CD4-positive, alpha-beta T cell treated with Interleukin-2 at 100 ng/mL for 4 hours (primary cell): Measurements from ENCODE around the gene UBE2QL1.

Source experiments
- DNase-seq: peaks from one replicate; pipeline ENCODE4 v3.0.0-alpha.2; 2020; ENCODE audit warnings: low spot score

The UBE2QL1 gene

DNA sequence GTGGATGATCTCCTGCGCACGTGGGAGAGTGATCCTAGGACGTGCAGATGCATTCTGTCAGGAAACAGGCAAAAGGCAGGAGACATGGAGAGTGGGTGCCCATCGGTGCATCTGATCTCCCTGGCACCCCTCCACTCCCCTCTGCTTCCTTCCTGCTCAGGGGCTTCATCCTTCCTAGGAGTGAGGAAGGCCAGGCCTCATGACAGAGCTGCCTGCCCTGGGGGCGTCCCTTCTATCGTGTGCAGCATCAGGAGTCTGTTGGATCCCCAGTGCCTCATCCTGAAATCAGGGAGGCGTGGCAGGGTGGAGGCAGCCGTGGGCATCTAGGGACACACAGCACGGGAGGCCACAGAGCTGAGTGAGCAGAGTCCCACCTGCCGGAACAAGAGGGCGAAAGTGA, 30.1 kb downstream of the UBE2QL1 start:
- DNase-seq, result no peak

DNA sequence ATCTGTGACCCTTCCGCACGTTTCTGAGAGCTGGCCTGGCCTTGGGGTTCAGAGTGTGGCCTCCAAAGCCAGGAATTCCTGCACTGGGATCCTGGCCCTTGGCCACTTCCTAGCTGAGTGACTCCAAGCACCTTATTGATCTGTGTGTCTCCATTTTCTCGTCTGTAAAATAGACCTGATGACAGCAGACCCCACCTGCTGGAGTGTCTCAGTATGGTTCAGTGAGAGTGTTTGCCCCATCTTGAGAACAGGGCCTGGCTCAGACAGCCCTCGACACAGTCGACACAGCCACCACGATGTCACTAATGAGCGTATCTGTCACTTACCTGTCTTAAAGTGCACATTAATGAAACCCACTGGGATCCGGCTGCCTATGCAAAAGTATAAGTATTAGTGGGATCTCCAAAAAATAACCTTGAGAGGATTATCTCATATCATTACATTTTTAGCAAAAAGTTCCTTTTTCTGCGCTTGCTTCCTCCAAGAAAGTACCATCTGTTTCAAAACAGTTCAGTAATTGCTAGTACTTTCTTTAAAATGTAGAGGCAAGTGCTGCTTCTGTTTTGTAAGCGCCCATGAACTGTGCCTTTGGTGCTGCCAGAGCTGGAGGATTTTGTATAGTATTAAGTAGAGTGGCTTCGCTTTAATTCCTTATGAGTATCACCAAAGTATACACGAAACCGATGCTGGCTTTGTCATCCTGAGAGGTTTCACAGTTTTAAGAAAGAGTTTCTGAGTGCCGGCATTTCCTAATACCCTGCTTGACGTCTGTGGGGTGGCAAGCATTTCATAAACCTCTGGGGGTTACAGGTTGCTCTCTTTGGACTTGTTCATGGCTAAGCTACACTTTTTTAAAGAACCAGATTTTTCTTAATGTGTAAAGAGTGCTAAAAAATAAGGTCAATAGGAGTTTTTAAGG, 31.7 kb downstream of the UBE2QL1 start:
- no peak for DNase-seq

DNA sequence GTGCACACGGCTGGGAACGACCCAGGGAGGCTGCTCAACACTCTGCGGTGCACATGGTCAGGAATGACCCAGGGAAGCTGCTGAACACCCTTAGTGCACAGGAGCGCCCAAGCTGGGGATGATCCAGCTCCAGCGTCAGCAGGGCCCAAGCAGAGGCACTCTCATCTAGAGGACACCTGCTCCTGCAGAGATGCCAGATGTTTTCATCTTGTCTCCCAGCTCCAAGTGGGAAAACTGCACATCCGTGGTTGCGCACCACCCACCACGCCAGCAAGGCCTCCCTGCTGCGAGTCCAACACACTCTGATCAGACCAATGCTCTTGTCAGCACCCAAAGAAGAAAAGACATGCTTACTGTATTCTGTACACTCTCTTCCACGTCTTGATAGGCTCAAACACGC, 34.1 kb downstream of the UBE2QL1 start:
- no peak for DNase-seq

DNA sequence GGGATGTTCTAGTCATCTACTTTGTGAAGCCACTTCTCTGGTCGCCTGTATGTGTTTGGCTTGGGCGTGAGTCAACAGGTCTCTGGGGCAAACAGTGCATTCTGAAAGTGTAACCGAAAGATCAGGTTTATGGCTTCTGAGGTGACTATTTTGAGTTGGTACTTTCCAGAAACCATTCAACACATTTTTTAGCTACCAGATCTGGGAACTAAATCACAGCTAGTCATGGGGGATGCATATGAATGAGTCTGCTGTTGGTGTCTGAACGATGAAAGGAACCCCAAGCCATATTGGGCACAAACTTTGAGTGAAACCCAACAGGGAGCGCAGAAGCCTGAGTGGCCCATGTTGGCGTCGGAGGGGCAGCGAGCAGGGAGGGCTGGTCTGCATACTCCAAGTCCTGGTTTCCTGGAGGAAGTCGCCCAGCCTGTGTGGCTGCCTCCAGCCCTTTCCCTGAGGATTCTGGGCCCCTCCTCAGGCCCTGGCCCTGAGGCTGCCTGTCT, 35.3 kb downstream of the UBE2QL1 start:
- DNase-seq, result no peak

DNA sequence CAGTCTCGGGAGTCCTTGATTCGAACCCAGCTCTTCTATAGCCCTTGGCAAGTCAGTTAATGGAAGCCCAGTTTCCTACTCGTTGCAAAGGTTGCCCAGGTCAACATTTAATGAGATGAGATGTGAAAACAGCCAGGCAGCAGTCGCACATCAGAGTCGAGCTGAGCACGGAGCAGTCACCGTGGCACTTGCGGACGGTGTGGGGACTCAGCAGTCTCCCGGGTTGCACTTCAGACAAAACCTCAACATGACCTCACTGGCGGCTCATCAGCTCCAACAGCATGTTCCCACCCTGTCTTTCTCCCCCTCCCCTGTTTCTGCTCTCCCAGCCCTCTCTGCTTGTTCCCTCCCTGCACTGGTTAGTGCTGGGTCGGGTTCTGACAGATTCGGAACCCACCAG, 35.8 kb downstream of the UBE2QL1 start:
- DNase-seq, result no peak

DNA sequence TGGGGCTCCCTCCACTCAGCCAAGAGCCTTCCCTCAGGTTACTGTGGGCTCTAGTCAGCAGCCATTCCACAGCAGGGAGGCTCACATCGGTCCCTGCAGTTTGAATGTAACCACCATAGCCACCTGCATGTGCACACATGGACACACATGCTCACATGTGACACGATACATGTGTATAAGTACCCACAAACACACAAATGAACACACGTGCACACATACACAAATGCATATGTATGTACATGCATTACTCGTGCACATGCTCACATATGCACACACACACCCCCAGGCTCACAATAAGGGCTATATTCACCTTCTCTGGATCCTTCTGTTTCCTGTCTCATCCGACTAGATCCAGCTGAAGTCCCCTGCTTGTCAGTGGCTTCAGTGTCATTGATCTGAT, 36.2 kb downstream of the UBE2QL1 start:
- no peak for DNase-seq

DNA sequence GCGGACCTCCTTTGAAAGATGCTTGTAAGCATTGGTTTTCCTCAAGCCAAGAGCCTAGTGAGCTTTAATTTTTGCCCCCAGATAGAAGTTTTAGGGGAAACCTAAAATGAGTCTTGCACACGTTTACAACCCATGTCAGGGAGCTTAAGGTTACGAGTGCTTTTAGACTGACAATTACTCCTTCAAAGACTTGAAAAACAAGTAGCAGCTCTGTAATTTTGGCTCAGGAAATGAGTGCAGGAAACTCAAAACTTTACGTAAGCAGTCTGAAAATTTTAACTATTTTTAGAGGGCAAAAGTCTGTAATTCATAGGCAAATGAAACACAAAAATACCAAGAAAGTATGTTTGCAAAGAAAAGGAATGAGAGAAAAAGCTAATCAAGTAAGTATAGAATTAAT, 36.8 kb downstream of the UBE2QL1 start:
- DNase-seq, result no peak

DNA sequence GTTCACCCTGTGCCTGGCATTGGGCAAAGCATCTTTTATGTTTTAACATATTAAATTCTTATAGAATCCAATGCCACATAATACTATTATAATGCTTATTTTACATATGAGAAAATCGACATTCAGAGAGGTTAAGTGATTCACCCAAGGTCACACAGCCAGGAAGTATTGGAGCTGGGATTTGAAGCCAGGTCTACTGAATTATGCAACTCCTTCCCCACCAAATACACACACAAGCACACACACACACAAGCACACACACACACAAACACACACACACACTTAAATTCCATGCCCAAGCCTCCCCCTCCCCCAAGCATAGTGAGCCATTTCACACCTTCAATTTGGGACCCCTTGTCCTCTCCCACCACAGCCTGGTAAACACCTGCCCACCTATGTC, 37.4 kb downstream of the UBE2QL1 start:
- no peak for DNase-seq

DNA sequence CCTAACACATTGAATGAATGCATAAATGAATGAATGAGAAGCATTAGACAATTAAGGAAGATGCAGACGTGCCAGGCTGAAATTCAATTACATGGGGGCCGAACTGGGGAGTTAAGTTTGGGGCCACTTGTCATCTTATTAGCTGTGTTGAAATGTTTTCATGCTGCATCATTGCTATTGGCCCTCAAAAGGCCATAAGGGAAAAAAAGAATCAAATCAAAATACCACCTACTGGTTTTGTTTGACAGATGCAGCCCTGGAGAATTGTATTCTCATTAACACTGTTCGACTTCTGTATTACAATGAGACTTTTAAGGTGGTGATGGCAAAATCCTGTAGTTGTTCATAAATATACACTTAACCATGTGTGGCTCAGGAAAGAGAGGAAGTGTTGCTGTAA, 38.4 kb downstream of the UBE2QL1 start:
- no peak for DNase-seq

DNA sequence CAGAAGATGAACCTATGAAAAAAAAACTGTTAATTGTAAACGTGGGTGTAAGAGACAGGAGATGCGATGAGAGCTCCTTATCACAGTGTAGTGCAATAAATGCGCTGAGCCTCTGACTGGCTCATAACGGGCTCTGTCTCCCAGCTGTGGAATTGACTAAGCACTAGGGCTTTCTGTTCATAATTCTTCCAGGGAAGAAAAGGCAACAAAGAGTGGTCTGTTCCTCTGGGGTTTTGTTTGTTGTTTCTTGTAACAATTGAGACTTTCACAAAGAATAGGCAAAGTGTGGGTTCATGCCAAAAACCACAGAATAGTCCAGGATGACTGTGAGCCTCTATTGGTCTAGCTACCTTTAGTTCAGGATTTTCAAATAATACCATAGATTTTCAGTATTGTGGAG, 39.4 kb downstream of the UBE2QL1 start:
- DNase-seq, result no peak

DNA sequence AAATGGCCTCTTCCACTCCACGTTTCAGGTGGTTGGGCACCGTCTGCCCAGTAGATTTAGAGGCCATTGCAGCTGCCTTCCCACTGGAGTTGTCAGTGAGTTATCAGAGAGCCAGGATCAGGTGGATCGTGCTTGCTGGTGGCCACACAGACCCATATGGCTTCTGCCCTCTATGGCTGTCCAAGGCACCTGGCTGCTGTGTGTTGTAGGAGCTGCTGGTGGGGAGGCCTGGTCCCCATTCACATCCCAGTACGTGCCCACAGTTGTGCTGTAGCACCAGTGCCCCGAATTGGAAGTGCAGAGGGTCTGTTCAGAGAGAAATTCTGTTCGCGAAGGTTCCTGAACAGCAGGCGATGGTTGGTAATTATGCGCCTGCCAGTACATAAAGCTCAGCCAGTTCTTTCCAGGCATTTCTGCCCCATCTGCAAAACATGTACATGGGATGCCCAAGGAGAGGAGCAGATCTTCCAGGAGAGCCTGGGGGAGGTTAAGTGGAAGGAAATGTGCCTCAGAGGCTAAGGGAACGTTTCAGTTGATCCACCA, 41.1 kb downstream of the UBE2QL1 start:
- no peak for DNase-seq

DNA sequence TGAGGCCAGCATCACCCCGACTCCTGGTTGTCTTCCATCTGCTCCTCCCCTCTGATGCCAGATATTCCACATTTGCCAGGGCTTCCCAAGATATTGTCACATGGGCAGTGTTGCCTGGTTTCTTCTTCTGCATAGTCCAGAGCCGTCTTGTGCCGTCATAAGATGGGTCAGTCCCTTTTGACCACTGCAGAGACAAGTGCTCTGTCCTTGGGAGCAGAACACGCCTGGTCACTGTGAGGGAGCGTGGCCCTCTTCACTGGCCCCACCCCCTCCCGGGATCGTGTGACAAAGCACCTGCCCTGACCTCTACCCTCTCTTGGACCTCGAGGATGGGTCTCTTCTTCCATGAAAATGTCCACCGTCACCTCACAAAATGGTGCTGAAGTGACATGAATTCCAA, 41.6 kb downstream of the UBE2QL1 start:
- no peak for DNase-seq

DNA sequence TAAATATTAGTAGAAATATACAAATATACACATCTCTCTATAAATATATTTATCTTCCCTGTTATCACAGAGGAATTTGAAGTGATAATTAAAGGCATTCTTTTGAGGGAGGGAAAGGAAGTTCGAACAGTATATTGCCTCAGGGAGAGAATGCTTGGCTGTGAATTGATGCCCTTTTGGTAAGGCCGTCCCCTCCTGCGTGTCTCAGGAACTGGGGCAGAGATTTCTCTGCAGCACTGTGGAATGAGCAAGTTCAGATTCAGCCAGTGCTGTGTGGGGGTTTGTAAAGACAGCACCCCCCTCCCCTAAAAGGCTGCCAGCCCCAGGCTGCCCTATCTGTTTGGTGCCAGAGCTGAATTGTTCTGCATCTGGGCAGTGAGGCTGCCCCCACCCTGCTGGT, 42.0 kb downstream of the UBE2QL1 start:
- DNase-seq, result no peak

DNA sequence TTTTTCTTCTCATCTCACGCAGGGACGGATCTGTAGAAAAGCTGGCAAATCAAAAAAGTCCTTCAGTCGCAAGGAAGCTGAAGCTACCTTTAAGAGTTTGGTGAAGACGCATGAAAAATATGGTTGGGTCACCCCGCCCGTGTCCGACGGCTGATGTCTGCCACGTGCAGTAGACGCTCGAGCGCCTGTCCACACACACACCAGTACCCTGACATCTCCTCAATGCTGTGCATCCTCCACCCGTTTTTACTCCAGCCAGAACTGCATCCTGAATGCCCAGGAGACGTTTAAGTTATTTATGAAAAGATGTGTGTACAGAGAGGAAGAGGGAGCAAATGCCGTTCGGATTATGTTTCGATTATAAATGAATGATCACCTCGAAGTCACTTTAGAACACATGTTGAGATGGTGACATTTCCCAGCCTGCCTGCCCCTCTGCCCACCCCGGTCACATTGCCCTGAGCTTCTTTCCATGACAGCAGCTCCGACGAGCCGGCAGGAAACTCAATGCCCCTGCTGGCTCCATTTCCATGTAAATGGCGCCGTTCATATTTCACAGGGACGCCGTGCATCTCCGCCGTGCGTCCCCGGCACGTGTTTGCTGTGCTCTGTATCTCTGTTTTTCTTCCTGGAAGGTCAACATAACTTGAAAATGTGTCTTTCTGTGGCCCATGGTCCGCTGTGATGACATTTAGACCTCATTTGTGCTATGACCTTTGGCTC, 42.7 kb downstream of the UBE2QL1 start:
- no peak for DNase-seq

DNA sequence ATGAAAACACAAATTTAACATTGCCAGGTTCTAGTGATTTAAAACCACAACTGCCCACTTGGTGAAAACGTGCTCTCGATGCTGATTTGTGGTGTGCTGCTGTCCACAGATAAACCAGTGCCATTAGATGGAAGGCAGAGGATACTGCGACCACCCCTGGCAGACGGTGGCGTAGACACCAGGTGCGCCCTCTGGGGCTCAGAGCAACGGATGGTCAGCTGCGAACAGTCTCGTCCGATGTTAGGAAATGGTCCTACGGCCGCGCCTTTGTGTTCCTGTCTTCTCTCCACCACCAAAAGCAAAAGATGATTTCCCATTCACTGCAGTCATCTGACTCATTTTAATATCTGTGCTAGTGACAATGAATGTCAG, 43.2 kb downstream of the UBE2QL1 start:
- no peak for DNase-seq

DNA sequence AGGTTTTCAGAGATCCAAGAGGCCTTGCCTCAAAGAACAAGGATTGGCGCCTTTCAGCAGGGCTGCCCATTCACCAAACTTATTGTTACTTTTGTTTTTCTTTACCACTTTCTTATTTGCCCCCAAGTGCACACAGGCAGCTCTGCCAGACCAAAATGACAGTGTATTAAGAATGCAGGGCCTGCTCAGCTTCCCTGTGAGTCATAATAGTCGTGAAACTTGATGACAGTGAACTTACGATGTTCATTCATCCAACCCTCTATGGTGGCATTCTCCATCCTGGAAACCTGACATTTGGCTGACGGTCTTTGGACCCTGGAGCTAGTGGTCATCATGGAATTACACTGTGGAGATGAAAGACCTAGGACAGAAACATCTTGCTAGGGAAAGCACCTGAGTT, 44.3 kb downstream of the UBE2QL1 start:
- DNase-seq, result no peak

DNA sequence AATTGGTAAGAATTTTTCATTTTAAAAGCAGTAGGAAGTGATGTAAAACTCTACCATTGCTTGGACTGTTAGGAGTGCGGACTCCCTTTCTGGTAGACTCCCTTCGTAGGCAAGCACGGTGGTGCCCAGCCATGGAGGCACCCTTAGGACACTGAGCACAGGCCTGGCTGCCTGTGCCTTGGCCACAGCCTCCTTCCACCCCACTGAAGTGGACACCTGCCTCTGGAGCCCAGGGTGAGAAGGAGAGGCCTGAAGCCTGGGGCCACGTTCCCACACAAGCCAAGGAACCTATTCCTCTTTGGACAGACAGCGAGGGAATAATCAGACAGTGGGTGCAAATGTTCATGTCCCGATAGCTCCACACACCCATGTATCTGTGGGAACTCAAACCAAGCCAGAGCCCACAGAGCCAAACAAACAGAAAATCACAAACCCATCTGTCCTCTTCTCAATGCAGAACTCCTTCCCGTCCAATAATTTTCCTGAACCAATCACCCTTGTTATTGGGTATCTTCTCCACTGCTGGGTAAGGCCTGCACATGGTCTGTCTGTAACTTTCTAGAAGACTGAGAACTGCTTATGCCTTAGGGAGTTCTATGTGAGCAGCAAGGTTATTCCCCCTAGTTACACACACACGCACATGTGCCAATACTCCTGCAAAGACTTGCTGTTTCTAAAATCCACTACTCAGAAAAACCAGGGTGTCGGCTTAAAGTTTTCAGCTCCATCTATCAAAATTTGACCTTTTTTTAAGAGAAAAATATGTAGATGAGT, 45.2 kb downstream of the UBE2QL1 start:
- no peak for DNase-seq

DNA sequence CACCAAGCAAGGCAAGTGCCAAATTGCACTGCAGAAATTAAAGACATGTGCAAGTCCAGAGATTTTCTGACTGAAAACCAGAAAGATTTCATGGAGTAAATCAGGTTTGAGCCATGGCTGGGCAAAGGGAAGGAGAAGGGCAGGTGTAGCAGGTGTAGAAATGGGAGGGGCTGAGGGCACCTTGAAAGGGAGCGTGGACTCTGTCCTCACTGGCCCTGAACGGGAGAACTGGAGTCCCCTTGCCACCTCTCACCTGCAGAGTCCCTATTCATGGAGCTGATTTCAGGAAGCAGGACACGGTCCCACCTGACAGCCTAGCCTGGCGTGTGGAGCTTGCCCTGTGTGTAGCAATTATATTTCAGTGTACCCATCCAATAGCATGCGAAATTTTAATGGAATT, 46.3 kb downstream of the UBE2QL1 start:
- no peak for DNase-seq

DNA sequence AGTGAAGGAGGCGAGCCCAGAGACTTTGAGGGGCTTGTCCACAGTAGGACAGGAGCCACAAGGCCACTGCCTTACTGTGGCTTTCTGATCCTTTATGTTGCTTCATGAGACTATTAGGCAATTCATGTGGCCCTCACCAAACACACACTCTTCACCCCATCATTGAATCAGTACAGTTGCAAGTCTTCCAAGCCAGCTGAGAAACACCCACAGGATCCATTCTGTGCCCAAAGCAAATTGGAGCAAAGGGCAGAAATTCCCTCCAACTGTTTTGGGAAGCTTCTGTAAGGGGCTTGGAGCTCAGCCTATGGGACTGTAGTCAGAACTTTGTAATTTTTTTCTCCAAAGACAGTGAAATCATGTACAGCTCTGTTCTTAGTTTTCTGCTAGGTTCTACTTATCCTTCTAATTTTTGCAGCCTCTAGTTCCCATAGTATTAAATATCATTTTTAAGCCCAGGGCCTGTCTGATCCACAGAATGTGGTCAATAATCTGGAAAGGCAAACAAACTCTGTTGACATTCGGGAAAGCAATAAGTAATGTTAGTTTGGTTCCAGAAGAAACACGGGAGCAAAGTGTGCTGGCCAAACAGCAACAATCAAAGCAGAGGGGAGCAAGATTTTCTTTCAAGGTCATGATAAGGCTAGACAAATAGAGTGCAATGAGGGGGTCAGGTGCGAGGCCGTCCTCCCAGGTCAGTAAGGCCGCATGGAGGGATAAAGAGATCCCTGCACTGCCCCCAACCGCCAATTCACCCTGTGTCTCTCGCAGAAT, 47.0 kb downstream of the UBE2QL1 start:
- DNase-seq, result no peak

DNA sequence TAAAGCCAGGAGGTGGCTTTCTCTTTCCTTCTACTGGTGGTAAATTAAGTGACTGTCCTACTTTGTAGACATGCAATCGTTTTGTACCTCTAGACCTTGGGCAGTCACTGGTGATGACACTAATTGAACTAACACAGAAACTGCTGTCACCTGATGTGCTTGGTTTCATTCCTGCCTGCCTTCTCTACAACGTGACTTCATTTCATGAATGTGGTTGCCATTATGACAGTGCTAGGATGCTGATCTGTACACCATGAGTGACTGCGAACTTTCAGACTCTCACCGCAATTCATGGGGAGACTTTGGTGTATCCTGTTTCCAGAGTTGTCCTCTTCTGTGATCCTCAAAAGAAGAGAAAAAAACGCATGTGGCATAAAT, 47.5 kb downstream of the UBE2QL1 start:
- no peak for DNase-seq

DNA sequence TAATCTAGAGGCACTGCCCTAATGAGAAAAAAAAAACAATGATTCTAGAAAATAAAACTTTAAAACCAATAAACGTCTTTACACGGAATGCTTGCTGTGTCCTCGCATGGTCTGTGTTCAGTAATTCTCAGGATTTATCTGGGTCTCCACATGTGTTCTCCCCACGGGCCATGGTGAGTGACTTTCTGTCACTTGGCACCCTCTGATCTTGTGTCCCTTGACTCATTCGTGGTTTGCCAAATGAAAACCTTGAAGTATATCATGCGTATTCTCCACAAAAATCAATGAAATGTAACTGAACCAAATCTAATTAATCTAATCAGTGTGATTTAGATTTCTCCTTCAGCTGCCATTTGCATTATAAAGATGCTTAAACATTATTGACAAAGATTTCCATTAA, 48.0 kb downstream of the UBE2QL1 start:
- no peak for DNase-seq

DNA sequence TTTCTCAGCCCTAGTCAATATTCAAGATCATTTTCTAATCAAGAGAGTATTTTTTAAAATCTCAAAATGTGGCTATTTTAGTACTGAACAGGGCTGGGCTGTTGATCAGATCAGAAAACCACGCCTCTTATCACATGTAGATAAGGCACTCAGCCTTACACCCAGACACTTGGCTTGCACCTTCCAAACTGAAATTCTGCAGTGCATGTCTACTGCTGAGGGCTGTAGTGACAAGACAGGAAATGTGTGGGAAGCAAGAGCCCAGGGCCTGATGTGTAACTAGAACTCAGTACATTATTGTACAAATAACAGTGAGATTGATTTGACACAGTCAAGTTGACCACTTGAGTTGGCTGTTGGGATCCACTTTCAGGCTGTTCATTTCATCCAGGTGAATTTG, 48.6 kb downstream of the UBE2QL1 start:
- DNase-seq, result no peak
